ENCODE results near the gene RABL6. TPM values are rescaled to one million over a fixed set of nuclear protein-coding genes. Genes with fewer than 3 reads are reported as not detected.
"Not testable (repeated sequence)": the region's sequence is repeated elsewhere in the genome, so short reads cannot be mapped to it uniquely, and the experiment has no call there.

RABL6 gene
- total RNA-seq, 2 donors from 2014 or later: 69.8 to 72.8 TPM

DNA sequence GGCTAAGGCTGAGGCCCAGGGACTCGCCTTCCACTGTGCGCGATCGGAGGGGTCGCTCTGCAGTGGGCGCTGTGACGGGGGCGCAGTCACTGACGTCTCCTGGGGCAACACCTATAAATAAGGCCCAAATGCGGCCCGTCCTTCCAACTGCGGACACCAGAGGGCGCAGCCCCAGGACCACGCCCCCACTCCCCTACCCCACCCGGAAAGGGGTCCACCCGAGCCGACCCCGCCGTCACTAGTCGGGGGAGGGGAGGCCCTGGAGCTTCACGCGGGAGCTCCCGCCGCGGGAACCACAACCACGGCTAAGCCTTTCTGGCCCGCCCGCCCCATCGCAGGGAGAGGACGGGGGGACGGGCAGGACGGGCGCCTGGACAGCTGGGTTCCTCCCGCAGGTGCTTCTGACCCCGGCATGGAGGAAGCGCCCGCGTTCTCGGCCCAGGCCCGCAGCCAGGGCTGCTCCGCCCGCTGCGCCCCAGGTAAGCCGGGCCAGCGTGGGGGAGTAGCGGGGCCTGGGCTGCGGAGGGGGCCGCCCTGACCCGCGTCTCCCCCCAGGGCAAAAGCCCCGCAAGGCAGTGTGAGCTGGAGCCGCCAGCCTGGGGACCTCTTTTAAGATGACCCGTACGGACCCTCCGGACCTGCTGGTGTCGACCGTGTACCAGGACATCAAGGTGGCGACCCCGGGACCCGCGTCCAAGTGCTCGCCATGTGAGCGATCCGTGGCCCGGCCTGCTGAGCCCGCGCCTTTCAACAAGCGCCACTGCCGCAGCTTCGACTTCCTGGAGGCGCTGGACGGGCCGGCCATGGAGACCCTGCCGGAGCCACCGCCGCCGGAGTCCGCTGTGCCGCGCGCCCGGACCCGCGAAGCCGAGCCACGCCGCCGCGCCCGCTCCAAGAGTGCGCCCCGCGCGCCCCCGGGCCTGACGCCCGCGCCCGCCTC, 36.3 kb downstream of the RABL6 start:
- peaks cover 56% of the 10 kb centered on the region for H3K4me1 ChIP-seq
- H3K9me3 ChIP-seq; H3K27me3 ChIP-seq; H3K4me3 ChIP-seq; ATAC-seq; H3K36me3 ChIP-seq (replicated peaks in 1 of 2; ENCODE audit: insufficient read depth in 1 of 2, low read depth in 2 of 2); intact Hi-C loops (cut with DNase I): not testable (repeated sequence)
- 40 to 73% methylated on average over 11 to 79 of the region's 99 CpGs for WGBS, 2 donors
- TF ChIP-seq, protein P1, sequence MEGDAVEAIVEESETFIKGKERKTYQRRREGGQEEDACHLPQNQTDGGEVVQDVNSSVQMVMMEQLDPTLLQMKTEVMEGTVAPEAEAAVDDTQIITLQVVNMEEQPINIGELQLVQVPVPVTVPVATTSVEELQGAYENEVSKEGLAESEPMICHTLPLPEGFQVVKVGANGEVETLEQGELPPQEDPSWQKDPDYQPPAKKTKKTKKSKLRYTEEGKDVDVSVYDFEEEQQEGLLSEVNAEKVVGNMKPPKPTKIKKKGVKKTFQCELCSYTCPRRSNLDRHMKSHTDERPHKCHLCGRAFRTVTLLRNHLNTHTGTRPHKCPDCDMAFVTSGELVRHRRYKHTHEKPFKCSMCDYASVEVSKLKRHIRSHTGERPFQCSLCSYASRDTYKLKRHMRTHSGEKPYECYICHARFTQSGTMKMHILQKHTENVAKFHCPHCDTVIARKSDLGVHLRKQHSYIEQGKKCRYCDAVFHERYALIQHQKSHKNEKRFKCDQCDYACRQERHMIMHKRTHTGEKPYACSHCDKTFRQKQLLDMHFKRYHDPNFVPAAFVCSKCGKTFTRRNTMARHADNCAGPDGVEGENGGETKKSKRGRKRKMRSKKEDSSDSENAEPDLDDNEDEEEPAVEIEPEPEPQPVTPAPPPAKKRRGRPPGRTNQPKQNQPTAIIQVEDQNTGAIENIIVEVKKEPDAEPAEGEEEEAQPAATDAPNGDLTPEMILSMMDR (IDR thresholded peaks at IDR 0.05): peak; percentile 56 to 78 (median 68)
- DNase-seq: peak in 3 of 4 donors; percentile 44 to 65 (median 64)
- H3K27ac ChIP-seq: peak overlapping the region; percentile 34 to 89 (median 72)

DNA sequence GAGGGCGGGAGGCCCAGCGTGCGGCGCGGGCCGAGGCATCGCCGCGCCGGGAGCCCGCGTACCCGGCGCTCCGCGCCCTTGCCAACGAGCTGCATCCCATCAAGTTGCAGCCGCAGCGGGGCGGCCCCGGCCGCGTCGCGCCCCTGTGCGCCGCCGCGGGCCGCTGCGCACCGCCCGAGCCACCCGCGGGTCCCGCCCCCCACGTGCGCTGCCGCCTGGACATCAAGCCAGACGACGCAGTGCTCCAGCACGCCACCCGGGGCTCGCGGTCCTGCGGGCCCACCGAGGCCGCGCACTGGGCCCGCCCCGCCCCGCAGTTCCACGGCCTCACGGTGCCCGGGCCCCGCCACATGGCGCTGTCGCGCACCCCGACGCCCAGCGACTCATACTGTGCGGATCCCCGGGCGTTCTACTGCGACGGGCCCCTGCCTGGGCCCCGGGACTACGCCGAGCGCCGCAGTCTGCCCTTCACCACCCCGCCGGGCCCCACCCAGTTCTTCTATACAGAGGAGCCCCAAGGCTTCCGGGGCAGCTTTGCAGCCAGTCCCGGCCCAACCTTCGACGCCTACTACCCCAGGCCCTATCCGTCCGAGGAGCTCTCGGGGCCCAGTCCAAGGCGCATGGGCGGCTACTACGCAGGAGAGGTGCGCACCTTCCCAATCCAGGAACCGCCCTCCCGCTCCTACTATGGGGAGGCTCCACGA, 37.2 kb downstream of the RABL6 start:
- DNase-seq: no peak
- TF ChIP-seq, protein P1 (IDR thresholded peaks at IDR 0.05): no peak
- TF ChIP-seq POLR2A (IDR thresholded peaks at IDR 0.05): no peak
- no peaks in the 10 kb centered on the region for H3K27me3 ChIP-seq
- H3K9me3 ChIP-seq: no peaks in the 10 kb centered on the region
- no peak for ATAC-seq
- H3K36me3 ChIP-seq (replicated peaks in 1 of 2; ENCODE audit: insufficient read depth in 1 of 2, low read depth in 2 of 2): no peaks in the 10 kb centered on the region
- H3K4me3 ChIP-seq: no peak overlapping the region
- intact Hi-C loops (cut with DNase I): no loop called here
- H3K4me1 ChIP-seq: peaks cover 59% of the 10 kb centered on the region
- no peak overlapping the region for H3K27ac ChIP-seq
- WGBS, 2 donors: 69 to 89% methylated on average over 34 to 53 of the region's 88 CpGs

DNA sequence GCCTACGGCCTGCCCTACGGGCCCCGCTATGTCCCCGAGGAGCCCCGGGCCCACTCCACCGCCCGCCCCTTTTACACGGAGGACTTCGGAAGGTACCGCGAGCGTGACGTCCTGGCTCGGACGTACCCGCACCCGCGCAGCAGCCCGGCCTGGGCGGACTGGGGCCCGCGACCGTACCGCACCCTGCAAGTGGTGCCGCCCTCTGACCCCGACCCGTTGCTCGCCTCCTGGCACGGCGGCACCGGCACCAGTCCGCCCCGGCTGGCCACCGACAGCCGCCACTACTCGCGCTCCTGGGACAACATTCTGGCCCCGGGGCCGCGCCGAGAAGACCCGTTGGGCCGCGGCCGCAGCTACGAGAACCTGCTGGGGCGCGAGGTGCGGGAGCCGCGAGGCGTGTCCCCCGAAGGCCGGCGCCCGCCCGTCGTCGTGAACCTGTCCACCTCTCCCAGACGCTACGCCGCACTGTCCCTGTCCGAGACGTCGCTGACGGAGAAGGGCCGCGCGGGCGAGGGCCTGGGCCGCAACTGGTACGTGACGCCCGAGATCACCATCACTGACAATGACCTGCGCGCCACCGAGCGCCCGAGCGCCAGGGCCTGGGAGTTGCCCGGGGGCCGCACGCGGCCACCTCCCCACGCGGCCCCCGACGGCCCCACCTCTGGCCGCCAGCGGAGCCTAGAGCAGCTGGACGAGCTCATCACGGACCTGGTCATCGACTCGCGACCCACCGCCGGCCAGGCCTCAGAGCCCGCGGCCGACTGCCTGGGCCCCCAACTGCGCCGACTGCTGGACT, 37.9 kb downstream of the RABL6 start:
- no peak for TF ChIP-seq POLR2A (IDR thresholded peaks at IDR 0.05)
- TF ChIP-seq, protein P1 (IDR thresholded peaks at IDR 0.05): no peak

DNA sequence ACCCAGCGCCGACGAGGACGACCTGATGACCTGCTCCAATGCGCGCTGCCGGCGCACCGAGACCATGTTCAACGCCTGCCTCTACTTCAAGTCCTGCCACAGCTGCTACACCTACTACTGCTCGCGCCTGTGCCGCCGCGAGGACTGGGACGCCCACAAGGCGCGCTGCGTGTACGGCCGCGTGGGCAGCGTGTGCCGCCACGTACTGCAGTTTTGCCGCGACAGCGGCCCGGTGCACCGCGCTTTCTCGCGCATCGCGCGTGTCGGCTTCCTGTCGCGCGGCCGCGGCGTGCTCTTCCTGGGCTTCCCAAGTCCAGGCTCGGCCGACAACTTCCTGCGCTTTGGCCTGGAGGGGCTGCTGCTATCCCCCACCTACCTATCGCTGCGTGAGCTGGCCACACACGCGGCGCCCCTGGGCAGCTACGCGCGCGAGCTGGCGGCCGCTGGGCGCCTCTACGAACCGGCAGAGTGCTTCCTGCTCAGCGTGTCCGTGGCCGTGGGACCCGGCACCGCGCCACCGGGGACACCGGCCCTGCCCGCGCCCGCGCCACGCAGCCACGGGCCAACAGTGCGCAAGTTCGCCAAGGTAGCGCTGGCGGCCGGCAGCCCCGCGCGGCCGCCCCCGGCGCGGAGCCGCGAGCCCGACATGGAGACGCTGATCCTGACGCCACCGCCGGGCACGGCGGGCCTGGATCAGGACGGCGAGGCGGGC, 38.8 kb downstream of the RABL6 start:
- peaks cover 59% of the 10 kb centered on the region for H3K4me1 ChIP-seq
- no peaks in the 10 kb centered on the region for H3K36me3 ChIP-seq (replicated peaks in 1 of 2; ENCODE audit: insufficient read depth in 1 of 2, low read depth in 2 of 2)
- H3K27ac ChIP-seq: no peak overlapping the region
- no peak for TF ChIP-seq POLR2A (IDR thresholded peaks at IDR 0.05)
- TF ChIP-seq, protein P1 (IDR thresholded peaks at IDR 0.05): no peak
- H3K9me3 ChIP-seq: no peaks in the 10 kb centered on the region
- 33 to 80% methylated on average over 49 to 58 of the region's 98 CpGs for WGBS, 2 donors
- H3K27me3 ChIP-seq: no peaks in the 10 kb centered on the region
- no peak overlapping the region for H3K4me3 ChIP-seq
- intact Hi-C loops (cut with DNase I): no loop called here
- ATAC-seq (no peak), DNase-seq (no peak)

More for the DNA sequence above, 37.9 kb downstream of the RABL6 start:
- intact Hi-C loops (cut with DNase I): no loop called here
- Histone ChIP-seq H3K9me3 (no peaks in the 10 kb centered on the region), H3K4me1 (peaks cover 59% of the 10 kb centered on the region), H3K27ac (no peak overlapping the region), H3K4me3 (no peak overlapping the region), H3K27me3 (no peaks in the 10 kb centered on the region), H3K36me3 (replicated peaks in 1 of 2; ENCODE audit: insufficient read depth in 1 of 2, low read depth in 2 of 2) (no peaks in the 10 kb centered on the region)
- DNase-seq (no peak), ATAC-seq (no peak)
- 60 to 81% methylated on average over 19 to 71 of the region's 102 CpGs for WGBS, 2 donors

Data from body of pancreas (tissue), 4 donors.